Stimulated activated CD8-positive, alpha-beta memory T cell treated with anti-CD3 and anti-CD28 coated beads, Interleukin-12 subunit alpha, Interleukin-12 subunit beta, amount 100 ng/mL, for 1 hour (primary cell): ENCODE data around the gene DDR2.

Experiments
- DNase-seq: peaks from one replicate; pipeline ENCODE4 v3.0.0-alpha.2; 2020; ENCODE audit warnings: low read depth

Gene DDR2

GRCh38 chr1:162629651-162630050 is 2.6 kb upstream of the DDR2 start:
- no peak for DNase-seq

- DNase-seq: no peak
These were observed 595 bp upstream of the DDR2 start for GRCh38 chr1:162631546-162632191.

GRCh38 chr1:162632698-162633080 is 425 bp downstream of the DDR2 start:
- DNase-seq: no peak

- no peak for DNase-seq
These were observed 958 bp downstream of the DDR2 start for GRCh38 chr1:162633081-162633762.

GRCh38 chr1:162635418-162635817 is 3.2 kb downstream of the DDR2 start:
- no peak for DNase-seq

GRCh38 chr1:162639718-162640117 is 7.5 kb downstream of the DDR2 start:
- no peak for DNase-seq

GRCh38 chr1:162641114-162641513 is 8.8 kb downstream of the DDR2 start:
- no peak for DNase-seq

- DNase-seq: no peak
These were observed 12.7 kb downstream of the DDR2 start for GRCh38 chr1:162644986-162645314.

GRCh38 chr1:162645666-162646065 is 13.4 kb downstream of the DDR2 start:
- DNase-seq: no peak

- DNase-seq: no peak
These were observed 17.3 kb downstream of the DDR2 start for GRCh38 chr1:162649583-162649982.

GRCh38 chr1:162654915-162655620 is 22.8 kb downstream of the DDR2 start:
- no peak for DNase-seq

GRCh38 chr1:162656266-162656665 is 24.0 kb downstream of the DDR2 start:
- no peak for DNase-seq

- DNase-seq: no peak
These were observed 28.3 kb downstream of the DDR2 start for GRCh38 chr1:162660574-162660973.

- no peak for DNase-seq
These were observed 29.1 kb downstream of the DDR2 start for GRCh38 chr1:162661336-162661735.

GRCh38 chr1:162662013-162662412 is 29.7 kb downstream of the DDR2 start:
- no peak for DNase-seq

- DNase-seq: no peak
These were observed 30.8 kb downstream of the DDR2 start for GRCh38 chr1:162663086-162663485.

- DNase-seq: no peak
These were observed 31.4 kb downstream of the DDR2 start for GRCh38 chr1:162663589-162664106.

GRCh38 chr1:162666006-162666645 is 33.9 kb downstream of the DDR2 start:
- DNase-seq: no peak

- no peak for DNase-seq
These were observed 35.3 kb downstream of the DDR2 start for GRCh38 chr1:162667381-162668080.

GRCh38 chr1:162670928-162671663 is 38.8 kb downstream of the DDR2 start:
- DNase-seq: no peak

GRCh38 chr1:162671664-162672410 is 39.6 kb downstream of the DDR2 start:
- DNase-seq: no peak
